ENCODE results near the gene NFS1.

The NFS1 gene

GRCh38 chr20:35637276-35637675, 61.9 kb downstream of the NFS1 start:
- H3K27me3 ChIP-seq (ENCODE audit: control insufficient read depth, insufficient read depth, low read length): no peaks in the 10 kb centered on the region
- H3K4me2 ChIP-seq (ENCODE audit: low read length): no peak overlapping the region
- no peaks in the 10 kb centered on the region for H3K36me3 ChIP-seq (ENCODE audit: control insufficient read depth, insufficient read depth, low read length)
- no peak overlapping the region for H3K4me3 ChIP-seq (ENCODE audit: low read depth, low read length)
- no peak overlapping the region for H2AFZ ChIP-seq
- no peak overlapping the region for H3K27ac ChIP-seq
- no peak overlapping the region for H3K9ac ChIP-seq
- TF ChIP-seq CTCF (IDR thresholded peaks at IDR 0.05): no peak
- no peaks in the 10 kb centered on the region for H3K9me3 ChIP-seq (ENCODE audit: control insufficient read depth, low read length)
- H3K79me2 ChIP-seq: peaks cover 53% of the 10 kb centered on the region
- no peaks in the 10 kb centered on the region for H3K4me1 ChIP-seq

DNA sequence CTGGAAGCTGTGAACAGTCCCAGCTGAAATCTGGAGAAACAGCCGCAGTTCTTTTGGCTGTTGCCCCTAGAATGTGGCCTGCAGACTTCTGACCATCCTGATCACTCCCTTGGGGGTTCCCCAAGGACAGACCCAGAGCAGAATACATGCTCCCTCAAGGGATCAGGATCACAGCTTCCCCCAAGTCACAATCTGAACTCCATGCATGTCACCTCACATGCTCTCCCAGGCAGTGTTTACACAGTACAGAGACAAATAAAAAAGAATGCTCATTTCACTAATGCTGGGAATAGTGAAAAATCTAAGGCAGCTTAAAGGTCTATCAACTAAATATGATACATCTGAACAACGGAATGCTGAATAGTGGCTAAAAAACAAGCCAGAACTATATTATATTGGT, 63.1 kb downstream of the NFS1 start:
- H3K4me1 ChIP-seq: no peaks in the 10 kb centered on the region
- no peaks in the 10 kb centered on the region for H3K27me3 ChIP-seq (ENCODE audit: control insufficient read depth, insufficient read depth, low read length)
- no peaks in the 10 kb centered on the region for H3K36me3 ChIP-seq (ENCODE audit: control insufficient read depth, insufficient read depth, low read length)
- no peak overlapping the region for H3K9ac ChIP-seq
- H2AFZ ChIP-seq: no peak overlapping the region
- H3K9me3 ChIP-seq (ENCODE audit: control insufficient read depth, low read length): no peaks in the 10 kb centered on the region
- H3K4me3 ChIP-seq (ENCODE audit: low read depth, low read length): no peak overlapping the region
- no peak for TF ChIP-seq CTCF (IDR thresholded peaks at IDR 0.05)
- H3K4me2 ChIP-seq (ENCODE audit: low read length): no peak overlapping the region
- peaks cover 52% of the 10 kb centered on the region for H3K79me2 ChIP-seq
- no peak overlapping the region for H3K27ac ChIP-seq

DNA sequence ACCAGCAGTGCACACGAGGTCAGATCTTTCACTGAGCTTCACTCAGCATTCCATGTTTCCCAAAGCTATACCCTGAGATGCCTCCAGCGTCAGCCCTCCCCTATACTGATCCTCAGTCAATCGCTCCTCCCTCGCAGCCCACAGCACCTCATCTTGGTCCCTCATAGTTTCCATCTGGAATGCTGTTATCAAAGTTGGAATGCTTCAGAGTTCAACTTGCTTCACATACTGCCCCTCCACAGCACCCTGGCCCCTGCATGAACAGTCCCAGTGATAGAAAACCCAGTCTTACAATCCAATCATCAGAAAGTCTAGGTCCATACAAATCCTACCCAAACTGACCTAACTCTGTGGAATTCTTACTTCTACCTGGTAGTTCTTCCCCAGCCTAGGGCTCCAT, 63.5 kb downstream of the NFS1 start:
- Histone ChIP-seq H3K79me2 (peaks cover 48% of the 10 kb centered on the region), H2AFZ (no peak overlapping the region), H3K9ac (no peak overlapping the region), H3K4me1 (no peaks in the 10 kb centered on the region), H3K27ac (no peak overlapping the region), H3K9me3 (ENCODE audit: control insufficient read depth, low read length) (no peaks in the 10 kb centered on the region), H3K4me3 (ENCODE audit: low read depth, low read length) (no peak overlapping the region), H3K27me3 (ENCODE audit: control insufficient read depth, insufficient read depth, low read length) (no peaks in the 10 kb centered on the region), H3K36me3 (ENCODE audit: control insufficient read depth, insufficient read depth, low read length) (no peaks in the 10 kb centered on the region), H3K4me2 (ENCODE audit: low read length) (no peak overlapping the region)
- no peak for TF ChIP-seq CTCF (IDR thresholded peaks at IDR 0.05)

- no peak for TF ChIP-seq CTCF (IDR thresholded peaks at IDR 0.05)
- H3K4me2 ChIP-seq (ENCODE audit: low read length): no peak overlapping the region
- no peaks in the 10 kb centered on the region for H3K27me3 ChIP-seq (ENCODE audit: control insufficient read depth, insufficient read depth, low read length)
- no peak overlapping the region for H3K9ac ChIP-seq
- no peaks in the 10 kb centered on the region for H3K9me3 ChIP-seq (ENCODE audit: control insufficient read depth, low read length)
- H2AFZ ChIP-seq: no peak overlapping the region
- no peak overlapping the region for H3K27ac ChIP-seq
- no peaks in the 10 kb centered on the region for H3K36me3 ChIP-seq (ENCODE audit: control insufficient read depth, insufficient read depth, low read length)
- no peak overlapping the region for H3K4me3 ChIP-seq (ENCODE audit: low read depth, low read length)
- H3K79me2 ChIP-seq: peaks cover 30% of the 10 kb centered on the region
- H3K4me1 ChIP-seq: no peaks in the 10 kb centered on the region
Observed at GRCh38 chr20:35632539-35633115, 66.5 kb downstream of the NFS1 start.

- H3K9me3 ChIP-seq (ENCODE audit: control insufficient read depth, low read length): no peaks in the 10 kb centered on the region
- H3K4me2 ChIP-seq (ENCODE audit: low read length): no peak overlapping the region
- H2AFZ ChIP-seq: no peak overlapping the region
- H3K27ac ChIP-seq: no peak overlapping the region
- TF ChIP-seq CTCF (IDR thresholded peaks at IDR 0.05): no peak
- no peaks in the 10 kb centered on the region for H3K36me3 ChIP-seq (ENCODE audit: control insufficient read depth, insufficient read depth, low read length)
- peaks cover 17% of the 10 kb centered on the region for H3K79me2 ChIP-seq
- no peaks in the 10 kb centered on the region for H3K4me1 ChIP-seq
- H3K4me3 ChIP-seq (ENCODE audit: low read depth, low read length): no peak overlapping the region
- H3K9ac ChIP-seq: no peak overlapping the region
- H3K27me3 ChIP-seq (ENCODE audit: control insufficient read depth, insufficient read depth, low read length): no peaks in the 10 kb centered on the region
Observed at GRCh38 chr20:35630636-35631035, 68.5 kb downstream of the NFS1 start.

All from parathyroid adenoma (tissue), 2 donors.